CD4-positive, alpha-beta T cell treated with Interleukin-2 at 100 ng/mL for 4 hours (primary cell): ENCODE results near the gene LEMD2.

Experiments used
- DNase-seq: peaks from one replicate; pipeline ENCODE4 v3.0.0-alpha.2; 2020; ENCODE audit warnings: low spot score

Gene LEMD2

DNA sequence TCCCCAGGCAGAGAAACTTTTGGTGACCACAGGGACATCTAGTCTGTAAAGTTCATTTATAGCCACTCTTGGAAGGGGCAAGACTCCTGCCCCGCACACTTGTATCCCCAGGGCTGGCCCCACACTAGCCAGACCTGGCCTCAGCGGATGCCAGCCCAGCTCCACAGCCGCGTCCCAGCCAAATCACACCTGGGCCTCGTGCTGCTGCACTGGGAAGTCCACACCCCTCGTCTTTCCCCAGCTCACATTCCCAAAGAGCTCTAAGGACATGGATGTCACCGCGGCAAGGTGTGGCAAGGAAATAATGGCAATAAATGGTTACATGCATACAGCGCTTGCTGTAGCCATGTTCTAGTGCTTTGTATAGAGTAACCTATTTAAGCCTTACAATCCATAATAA, 50.8 kb downstream of the LEMD2 start:
- no peak for DNase-seq

DNA sequence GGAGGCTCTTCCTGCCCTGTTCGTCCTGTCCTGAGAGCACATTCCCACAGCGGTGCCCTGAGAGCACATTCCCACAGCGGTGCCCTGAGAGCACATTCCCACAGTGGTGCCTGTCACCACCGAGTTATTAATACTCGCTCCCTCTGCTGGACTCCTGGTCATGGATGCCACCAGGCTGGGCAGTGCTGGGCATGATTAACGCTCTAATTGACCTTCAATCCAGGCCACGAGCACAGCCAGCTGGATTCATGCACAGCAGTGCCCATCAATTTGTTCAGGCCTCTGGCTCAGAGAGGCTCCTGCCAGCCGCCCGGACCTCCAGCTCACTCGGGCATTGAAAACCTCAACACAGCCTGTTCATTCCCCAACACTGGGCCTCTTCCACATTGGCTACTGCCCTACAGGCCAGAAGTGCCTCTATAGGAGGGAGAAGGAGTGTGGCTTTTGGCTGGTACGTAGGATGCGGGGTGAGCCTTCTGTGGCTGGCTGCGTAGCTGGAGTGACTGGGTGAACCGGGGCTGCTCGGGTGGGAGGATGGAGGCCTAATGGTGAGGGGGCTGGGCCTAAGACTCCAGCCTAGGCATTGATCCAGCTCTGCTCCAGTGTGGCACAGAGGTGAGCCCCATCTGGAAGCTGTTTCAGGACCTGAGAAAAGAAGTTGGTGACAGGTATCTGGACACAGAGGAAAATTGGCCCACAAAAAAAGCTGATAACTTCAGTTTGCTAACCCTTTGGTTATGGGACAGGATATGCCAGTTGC, 51.5 kb downstream of the LEMD2 start:
- DNase-seq, result no peak

DNA sequence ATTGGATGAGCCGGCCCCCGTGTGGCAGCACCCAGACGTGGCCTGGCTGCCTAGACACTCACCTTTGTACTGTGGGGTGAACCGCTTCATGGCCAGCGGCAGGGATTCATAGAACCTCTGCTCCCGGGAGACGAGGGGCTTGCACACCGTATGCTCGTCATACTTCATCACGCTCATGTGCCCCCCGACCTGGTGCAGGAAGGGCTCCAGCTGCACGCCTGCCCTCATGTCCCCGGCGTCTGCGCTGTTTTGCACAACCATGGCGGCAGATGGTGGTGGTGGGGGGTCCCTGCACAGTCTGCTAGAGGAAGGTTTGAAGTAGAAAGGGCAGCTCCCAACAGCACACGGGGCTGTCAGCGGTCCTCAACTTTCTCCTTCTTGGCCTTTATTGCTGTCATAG, 53.7 kb downstream of the LEMD2 start:
- DNase-seq, result no peak

DNA sequence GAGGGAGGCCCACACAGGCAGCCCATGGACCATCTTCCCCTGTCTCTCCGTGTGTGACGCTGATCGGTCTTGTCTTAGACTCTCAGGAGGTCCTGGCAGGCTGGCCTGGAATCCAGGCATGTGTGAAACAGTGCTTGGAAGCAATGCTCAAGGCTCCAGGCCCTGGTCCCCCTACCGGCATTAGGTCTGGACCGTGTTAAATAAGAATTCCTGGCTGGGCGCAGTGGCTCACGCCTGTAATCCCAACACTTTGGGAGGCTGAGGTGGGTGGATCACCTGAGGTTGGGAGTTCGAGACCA, 55.3 kb downstream of the LEMD2 start:
- no peak for DNase-seq

DNA sequence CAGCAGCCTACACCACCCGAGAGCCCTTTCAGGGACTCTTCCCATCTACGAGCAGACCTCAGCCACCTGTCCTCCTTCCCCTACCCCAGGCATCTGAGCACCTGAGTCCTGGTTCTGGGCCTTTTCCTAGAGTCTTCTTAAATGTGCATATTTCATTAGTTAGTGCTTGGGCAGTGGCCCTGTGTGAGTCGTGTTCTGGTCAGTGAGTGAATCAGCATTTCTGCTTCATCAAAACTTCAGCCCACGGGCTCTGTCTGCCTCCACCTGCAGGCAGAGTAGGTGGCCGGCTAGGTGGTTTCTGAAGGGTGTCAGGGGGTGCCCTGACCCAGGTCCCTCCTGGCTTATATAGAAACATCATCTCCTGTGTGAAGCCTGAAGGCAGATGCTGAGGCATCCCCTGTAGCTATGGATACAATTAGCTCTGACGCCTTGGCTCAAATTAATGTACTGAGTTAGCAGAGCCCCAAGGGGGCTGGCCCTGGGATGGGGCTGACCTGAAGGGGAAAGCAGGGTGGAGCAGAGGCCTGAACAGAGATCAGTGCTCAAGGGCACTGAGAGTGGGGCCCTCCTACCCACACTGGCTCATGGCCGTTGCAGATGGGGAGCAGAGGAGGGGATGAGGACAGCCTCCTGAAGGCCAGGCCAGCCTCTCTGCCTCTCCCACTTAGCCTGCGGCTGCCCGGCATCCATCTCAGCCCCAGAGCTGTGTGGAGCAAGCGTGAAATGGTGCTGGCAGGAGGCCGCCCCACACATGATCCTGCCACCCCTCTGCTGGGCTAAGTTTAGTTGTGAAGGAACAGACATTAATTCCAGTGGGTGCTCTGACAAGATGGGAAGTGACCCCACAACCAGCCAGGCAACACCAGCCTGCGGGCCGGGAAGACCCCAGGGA, 55.9 kb downstream of the LEMD2 start:
- DNase-seq, result no peak

DNA sequence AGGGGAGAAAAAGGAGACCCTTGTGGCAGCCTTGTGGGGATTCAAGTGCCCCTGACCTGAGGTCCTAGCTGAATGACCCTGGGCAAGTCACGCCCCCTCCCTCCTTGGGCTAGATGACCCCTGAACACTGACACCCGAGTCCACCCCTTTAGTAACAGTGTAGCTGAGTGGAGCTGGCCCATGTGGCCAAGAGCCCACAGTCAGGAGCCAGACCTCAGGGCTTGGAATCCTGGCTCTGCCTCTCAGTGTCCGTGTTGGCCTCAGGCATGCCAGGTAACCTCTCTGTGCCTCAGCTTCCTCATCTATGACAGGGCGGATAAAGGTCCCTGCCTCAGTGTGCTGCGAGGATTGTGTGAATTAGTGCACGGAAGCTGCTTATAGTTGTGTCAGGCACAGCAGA, 56.5 kb downstream of the LEMD2 start:
- no peak for DNase-seq

DNA sequence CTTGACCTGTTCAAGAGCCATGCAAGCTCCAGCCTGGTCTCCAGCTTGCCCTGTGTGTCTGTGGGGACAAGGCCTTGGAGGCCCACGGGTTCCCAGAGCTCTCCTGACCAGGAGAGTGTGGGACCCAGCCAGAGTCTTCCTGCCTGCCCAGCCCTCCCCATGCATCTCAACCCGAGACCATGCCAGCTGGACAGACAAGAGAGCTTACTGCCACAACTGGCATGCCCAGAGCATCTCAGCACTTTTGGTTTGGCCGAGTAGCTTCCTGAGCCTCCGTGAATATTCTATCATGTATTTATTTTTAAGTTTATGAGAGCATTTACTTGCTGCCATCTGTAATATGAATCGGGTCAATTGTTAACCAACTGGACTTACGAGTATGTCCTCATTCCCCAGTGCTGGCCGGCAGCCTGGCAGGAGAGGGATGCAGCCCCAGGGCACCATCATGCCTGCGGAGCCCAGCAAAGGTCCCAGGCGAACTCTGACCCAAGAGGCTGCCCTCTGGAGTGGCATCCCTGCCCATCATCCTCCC, 57.1 kb downstream of the LEMD2 start:
- no peak for DNase-seq

DNA sequence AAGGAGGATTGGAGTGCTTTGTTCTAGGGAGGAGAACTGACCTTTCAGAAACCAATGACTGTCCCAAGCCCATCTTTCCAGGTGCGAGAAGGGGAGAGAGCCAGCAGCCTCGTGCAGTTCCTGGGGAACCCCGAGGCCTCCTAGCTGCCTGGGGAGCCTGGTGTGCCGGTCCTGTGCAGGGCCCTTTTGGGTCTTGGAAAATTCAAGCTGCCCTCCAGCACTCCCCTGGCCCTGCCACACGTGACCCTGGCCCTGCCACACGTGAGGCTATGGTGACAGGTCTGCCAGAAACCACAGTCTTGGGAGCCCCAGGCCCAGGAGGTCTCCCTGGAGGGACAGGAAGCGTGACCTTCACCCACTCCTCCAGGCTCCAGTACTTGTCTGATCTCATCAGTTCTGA, 57.9 kb downstream of the LEMD2 start:
- no peak for DNase-seq

DNA sequence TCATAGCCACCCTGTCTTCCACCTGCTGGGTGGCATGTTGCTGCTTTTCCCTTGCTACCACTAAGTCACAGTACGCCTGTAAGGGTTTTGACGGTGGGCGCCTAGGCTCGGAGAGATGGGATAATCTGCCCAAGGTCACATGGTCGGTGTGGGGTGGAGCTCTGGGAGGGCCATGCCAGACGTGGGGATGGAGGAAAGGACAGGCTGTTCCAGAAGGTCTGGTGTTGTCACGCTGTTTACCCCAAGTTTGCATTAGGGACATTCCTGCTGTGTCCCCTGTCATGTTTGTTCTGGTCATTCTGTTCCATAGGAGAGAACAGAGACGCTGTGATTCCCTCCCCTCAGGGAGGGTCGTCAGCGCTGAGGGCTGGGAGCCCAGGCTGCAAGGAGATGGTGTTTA, 58.3 kb downstream of the LEMD2 start:
- DNase-seq, result no peak

DNA sequence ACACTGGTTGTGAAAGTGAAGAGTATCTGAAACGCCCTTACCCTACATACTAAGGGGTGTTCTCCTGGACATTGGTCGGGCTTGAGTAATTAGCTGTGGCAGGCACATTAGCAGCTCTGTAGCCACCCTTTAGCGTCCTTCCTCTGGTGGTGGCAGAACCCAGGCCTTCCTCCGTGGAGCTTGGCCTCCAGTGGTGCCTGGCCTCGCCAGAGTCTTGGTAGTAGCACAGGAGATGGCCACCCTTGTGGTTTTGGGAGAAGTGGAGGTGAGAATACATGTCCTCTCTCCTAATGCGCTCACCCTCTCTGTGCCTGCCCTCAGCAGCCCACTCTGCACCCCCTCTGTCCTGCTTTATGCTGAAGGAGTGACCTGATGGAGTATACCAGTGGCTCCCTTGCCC, 59.9 kb downstream of the LEMD2 start:
- DNase-seq, result no peak

DNA sequence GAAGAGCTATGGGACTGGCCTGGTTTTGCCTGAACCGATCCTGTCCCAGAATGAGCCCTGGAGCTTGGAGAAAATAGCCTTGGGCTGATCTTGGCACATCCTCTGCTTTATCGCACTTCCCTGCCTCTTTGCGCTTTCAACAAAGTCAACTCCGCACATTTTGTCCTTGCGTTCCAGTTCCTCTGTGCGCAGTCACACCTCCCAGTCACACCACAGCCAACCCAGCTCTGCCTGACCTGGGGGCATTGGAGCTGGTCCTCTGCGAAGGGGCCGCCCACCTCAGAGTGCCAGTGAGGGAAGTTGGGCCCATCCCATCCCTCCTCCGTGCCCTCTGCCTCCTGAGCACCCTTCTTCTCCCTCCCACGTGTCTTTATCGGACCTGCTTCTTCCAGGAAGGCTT, 60.5 kb downstream of the LEMD2 start:
- DNase-seq, result no peak

DNA sequence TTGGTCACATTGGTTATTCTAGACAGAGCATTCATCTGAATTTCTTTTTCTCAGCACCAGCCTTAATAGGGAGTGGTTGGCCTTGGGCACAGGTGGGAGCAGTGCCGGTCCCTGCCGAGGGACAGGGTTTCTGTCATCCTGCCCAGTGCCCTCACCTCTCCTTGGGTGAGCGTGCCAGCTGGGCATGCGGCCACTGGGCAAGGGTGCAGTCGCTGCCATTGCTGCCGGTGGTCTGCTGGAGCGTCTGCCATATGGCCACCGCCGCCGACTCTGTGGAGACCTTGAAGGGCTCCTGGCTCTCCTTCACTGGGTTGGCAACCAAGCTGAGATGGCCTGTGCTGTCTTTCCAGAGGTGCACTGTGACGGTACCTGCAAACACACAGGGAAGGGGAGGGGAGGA, 61.0 kb downstream of the LEMD2 start:
- no peak for DNase-seq

DNA sequence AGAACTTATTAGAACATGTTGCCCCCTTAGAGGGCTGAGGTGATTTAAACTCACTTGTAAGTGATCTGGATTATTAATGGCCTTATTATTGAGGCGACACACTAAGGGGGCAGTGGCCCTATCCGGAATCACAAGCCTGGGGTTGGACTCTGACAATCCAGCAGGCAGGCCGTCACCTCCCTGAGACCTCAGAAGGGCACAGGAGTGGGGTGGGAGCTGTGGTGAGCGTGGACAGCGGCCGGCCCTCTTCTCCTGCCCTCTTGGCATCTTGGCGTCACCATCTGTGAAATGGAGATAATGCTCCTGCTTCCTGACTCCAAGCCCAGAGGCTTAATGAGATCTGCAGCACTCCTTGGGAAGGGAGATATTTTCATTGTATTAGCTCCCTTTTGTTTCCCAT, 61.8 kb downstream of the LEMD2 start:
- DNase-seq, result no peak

DNA sequence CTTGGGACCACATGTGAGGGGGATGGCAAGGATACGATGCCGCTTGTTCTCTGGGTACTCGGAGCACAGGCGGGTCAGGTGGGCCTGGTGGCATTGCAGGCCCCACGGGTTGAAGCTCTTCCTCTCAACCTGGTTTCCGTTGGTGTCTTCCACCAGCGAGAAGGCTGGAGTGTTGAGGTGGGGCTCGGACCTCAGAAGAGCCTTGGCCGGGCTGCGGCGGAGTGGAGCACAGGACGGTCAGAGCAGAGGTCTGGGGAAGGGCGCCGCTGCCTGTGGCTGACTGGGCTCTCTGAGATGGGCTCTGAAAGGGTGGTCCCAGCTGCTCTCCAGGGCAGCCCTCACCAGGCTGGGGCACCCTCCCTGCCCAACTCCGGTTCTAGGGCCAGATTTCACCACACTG, 62.2 kb downstream of the LEMD2 start:
- DNase-seq, result no peak

DNA sequence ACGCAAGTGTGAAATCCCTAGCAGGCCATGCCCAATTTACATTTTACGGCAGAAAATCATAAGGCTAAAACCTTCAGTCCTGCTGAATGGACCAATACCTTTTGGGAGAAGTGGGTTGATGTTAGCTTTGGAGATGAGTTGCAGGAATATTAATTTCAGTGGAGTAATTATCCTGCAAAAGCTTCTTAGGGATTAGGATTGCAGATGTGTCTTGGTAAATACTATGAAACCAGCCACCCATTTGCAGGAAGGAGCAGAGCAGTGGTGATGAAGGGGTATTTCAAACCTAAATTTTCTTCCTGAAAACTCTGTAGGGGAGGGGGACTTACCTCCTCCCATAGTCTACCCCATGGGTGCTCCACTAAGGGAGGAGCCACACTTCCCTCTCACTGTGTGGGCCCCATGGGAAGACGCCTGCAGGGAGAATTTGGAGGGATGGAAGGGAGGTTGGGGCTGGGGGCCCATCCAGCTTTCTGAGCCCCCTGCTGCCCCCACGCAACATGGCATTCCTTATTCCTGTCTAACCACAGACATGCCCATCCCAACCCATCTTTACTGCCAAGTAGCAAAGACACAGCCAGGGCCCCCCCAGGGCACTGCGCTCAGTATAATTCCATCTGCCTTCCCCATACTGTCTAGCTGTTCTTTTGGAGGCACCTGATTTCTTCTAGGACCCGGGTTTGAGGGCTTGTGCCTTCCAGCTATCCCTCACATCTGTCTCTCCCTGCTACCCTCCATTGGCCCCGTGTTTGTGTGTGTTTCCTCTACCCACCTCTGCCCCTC, 62.8 kb downstream of the LEMD2 start:
- DNase-seq, result no peak

DNA sequence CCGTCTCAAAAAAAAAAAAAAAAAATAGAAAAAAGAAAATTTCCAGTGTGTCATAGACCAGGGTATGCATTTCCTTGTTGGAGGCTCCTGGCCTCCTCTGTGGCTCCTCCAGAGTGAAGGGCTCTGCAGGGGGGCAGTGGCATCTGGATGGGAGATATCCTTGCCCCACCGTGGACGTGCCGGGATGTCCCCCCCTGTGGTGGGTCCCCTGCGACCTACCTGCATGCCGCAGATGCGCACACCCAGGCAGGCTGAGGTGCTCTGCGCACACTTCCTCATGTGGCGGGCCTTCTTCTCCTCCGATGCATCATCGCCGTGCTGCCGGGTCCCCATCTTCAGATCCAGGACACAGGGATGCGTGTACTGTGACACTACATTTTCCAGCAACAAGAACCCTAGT, 63.7 kb downstream of the LEMD2 start:
- no peak for DNase-seq

DNA sequence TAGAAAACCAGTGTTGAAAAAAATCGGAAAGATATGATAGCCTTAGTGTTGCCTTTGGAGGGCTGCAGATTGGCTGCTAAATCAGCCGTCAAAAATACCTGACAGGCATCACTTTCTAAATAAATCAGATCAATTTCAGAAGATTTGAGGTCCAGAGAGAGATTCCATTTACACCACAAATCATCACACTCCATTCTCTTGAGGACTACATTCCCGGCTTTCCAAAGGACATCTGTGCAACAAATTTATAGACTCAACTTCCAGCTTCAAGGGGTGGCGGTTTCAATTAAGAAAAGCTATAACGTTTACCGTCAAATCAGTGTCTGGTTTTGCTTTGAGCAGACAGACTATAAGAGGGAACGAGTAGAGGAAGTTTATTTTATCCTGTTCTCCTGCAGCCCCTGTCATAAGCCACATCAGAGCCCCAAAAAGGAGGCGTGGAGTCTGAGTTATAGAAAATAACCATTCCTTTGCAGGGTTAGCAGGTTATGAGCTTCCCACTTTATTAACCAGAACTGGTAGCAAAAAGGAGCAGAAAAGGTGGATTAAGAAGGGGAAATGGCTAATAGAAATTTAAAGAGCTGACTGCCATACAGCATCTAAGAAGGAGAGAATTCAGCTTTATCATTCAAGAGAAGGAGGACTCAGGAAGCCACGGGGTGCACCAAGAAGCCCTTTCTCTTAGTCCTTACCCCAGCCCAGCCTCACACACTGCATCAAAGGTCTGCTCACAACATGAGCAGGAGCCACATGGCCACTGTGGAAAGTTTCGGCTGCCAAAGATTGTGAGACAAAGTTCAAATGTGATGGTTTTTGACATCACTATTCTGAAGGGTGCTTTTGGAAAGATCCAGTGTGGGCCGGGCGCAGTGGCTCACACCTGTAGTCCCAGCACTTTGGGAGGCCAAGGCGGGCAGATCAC, 64.6 kb downstream of the LEMD2 start:
- no peak for DNase-seq

DNA sequence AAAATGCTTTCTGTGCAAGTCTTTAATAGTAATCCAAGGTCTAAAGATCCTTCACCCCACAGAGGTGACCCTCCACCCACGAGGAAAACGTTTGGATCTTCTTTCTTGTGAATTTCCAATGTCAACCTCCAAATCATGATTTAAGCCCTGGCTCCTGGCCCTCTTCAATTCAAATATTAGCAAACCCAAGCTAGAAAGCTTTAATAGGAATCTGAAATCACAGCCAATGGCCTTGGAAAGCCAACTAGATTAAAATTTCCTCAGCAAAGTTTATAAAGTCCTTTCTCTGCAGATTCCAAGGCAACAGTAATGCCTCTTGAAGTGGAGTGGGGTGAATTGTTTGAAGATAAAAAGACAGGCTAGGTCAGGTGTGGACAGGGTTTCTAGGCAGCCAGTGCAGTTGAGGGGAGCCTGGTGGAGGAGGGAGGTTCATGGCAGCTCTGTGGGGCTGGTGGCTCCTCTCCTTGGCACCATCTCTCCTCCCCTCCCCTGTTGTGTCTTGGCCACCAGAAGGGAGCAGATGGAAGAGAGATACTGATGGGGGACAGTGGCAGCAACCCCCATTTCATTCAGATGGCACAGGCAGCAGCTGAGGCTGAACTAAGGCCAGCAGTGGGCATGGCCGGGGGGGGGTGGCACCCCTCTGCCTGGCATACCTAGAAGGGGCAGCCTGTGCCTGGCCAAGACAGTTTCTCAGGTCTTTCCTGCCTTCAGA, 65.4 kb downstream of the LEMD2 start:
- no peak for DNase-seq

DNA sequence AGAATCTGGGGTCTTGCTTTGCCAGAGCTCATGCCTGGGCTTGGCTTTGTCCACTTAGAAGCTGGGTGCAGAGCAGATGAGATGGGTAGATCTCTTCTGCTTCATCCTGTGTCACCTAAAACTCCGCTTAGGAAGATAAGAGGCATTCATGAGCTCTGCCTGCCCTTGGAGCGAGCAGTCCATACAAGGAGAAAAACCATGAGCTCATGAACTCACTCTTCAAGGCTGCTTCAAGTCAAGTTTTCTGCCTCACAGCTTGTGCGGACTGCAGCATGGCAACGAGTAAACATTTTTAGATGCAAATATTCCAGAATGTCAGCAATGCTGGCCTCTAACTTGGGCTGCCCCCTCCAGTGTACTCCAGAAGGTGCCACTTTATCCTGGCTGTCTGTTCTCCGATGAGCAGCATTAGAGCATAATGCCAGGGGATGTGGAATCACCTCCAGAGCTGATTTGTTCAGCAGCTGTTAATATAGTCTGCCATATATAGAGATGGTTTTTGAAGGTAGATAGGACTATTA, 66.8 kb downstream of the LEMD2 start:
- no peak for DNase-seq

DNA sequence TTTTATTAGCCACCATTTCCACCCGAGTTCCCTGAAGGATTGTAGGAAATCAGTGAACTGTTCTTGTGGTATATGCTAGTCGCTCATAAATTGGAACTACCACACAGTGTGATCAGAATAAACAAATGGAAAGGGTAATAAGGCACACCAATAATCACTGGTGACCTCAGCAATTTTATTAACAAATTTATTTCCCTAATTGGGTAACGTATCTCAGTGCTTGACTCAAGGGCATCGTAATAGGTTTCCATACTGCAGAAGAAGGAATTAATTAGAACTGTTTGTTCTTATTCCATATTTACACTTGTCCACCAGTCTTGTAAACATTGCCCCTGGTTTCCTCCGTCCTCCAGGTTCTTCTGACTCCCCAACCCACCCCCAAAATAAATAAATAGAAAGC, 67.4 kb downstream of the LEMD2 start:
- no peak for DNase-seq
